ENCODE measurements around the gene MED19.
"Not testable (repeated sequence)": the region's sequence is repeated elsewhere in the genome, so short reads cannot be mapped to it uniquely, and the experiment has no call there.

DNA sequence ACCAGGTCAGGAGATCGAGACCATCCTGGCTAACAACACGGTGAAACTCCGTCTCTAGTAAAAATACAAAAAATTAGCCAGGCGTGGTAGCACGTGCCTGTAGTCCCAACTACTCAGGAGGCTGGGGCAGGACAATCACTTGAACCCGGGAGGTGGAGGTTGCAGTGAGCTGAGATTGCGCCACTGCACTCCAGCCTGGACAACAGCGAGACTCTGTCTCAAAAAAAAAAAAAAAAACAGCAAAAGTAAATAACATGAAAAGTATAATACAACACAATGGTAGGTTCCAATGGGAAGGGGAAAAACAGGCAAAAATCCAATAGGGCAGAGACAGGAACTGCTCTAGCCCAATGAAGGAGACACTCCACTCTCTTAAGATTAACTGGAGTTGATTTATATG is 6.6 kb downstream of the MED19 start:
- TF ChIP-seq, protein P1, sequence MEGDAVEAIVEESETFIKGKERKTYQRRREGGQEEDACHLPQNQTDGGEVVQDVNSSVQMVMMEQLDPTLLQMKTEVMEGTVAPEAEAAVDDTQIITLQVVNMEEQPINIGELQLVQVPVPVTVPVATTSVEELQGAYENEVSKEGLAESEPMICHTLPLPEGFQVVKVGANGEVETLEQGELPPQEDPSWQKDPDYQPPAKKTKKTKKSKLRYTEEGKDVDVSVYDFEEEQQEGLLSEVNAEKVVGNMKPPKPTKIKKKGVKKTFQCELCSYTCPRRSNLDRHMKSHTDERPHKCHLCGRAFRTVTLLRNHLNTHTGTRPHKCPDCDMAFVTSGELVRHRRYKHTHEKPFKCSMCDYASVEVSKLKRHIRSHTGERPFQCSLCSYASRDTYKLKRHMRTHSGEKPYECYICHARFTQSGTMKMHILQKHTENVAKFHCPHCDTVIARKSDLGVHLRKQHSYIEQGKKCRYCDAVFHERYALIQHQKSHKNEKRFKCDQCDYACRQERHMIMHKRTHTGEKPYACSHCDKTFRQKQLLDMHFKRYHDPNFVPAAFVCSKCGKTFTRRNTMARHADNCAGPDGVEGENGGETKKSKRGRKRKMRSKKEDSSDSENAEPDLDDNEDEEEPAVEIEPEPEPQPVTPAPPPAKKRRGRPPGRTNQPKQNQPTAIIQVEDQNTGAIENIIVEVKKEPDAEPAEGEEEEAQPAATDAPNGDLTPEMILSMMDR (conservative IDR thresholded peaks at IDR 0.05; ENCODE audit: low read length): not testable (repeated sequence)
- not testable (repeated sequence) for TF ChIP-seq EZH2phosphoT487 (IDR thresholded peaks at IDR 0.05; ENCODE audit: borderline replicate concordance)
